Heart right ventricle (tissue), 16 donors: ENCODE results near the gene NEUROD2. TPM values are rescaled to one million over a fixed set of nuclear protein-coding genes. Genes with fewer than 3 reads are reported as not detected.

Experiments
- ATAC-seq, 8 donors: fragments of 200-7000 bp; cut with Tn5 transposase; one replicate each; pipeline ENCODE4 v1.9.1; 2020; ENCODE audit warnings: mild to moderate bottlenecking in 8 of 8, moderate library complexity in 8 of 8, moderate number of reproducible peaks in 1 of 8
- DNase-seq, 2 donors: peaks; one replicate each; pipeline ENCODE4 v3.0.0-alpha.2; 2020
- H3K27ac ChIP-seq, 10 donors: fragments of 200-600 bp; sonication (generic) in 2 of 10; one replicate each; pipeline versions ENCODE4 v1.5.0 to v1.8.0; 2020 to 2022; ENCODE audit warnings: mild to moderate bottlenecking in 3 of 10
- H3K27me3 ChIP-seq, 7 donors: fragments of 200-600 bp; one replicate each; pipeline ENCODE4 v1.8.0; 2021 to 2022; ENCODE audit warnings: mild to moderate bottlenecking in 2 of 7
- H3K36me3 ChIP-seq, 9 donors: fragments of 200-600 bp; sonication (generic) in 1 of 9; one replicate each; pipeline versions ENCODE4 v1.5.0 to v1.8.0; 2020 to 2022; ENCODE audit warnings: mild to moderate bottlenecking in 2 of 9
- H3K4me1 ChIP-seq, 9 donors: fragments of 200-600 bp; sonication (generic) in 1 of 9; one replicate each; pipeline versions ENCODE4 v1.5.0 to v1.8.0; 2020 to 2022; ENCODE audit warnings: mild to moderate bottlenecking in 4 of 9
- H3K4me3 ChIP-seq, 10 donors: fragments of 200-600 bp; sonication (generic) in 2 of 10; one replicate each; pipeline versions ENCODE4 v1.5.0 to v1.8.0; 2020 to 2022; ENCODE audit warnings: mild to moderate bottlenecking in 7 of 10, moderate library complexity in 2 of 10
- H3K9me3 ChIP-seq, 11 donors: fragments of 200-600 bp in 10 of 11; sonication (generic) in 2 of 11; one replicate each; pipeline versions ENCODE4 v1.5.0 to v1.8.0; 2013 to 2022; ENCODE audit warnings: mild to moderate bottlenecking in 2 of 11, control low read depth in 1 of 11, moderate library complexity in 1 of 11
- WGBS, 2 donors: extraction: QIAGEN DNeasy Blood & Tissue Kit; methylation state at CpG; one replicate each; pipeline ENCODE4 v1.1.7; 2013; ENCODE audit warnings: inconsistent platforms in 1 of 2; 5-methylcytosine and 5-hydroxymethylcytosine counted together
- intact Hi-C, 10 donors: fragments of 100-400 bp; cut with DNase I; formaldehyde crosslinking; loops; one replicate each; pipeline versions ENCODE4 v1.11.1 to v1.14.2; 2022
- polyA plus RNA-seq, 2 donors: library from polyadenylated mRNA; stranded (reverse); fragments of 200-250 nt; gene quantifications; one replicate each; pipeline ENCODE4 v1.2.3, GENCODE V29; 2013
- total RNA-seq, 10 donors: library from RNA; stranded (reverse); fragmentation: NEBNext Ultra II Directional in 3 of 10; extraction: Animal tissue kit (Norgen Biotek cat#: 25700) in 3 of 10; gene quantifications; one replicate each; pipeline versions ENCODE4 v1.2.1 to v1.2.4, GENCODE V29; 2021 to 2023
- TF ChIP-seq, protein P1 (sequence below), 9 donors: fragments of 200-600 bp; sonication (generic) in 2 of 9; IDR thresholded peaks; one replicate each; pipeline versions ENCODE4 v1.5.0 to v1.8.0; 2021 to 2022; ENCODE audit warnings: antibody characterized with exemption in 9 of 9, mild to moderate bottlenecking in 5 of 9, moderate library complexity in 1 of 9
- donor health status: Arrhythmogenic right ventricular cardiomyopathy.
- donor health status: ischemic (EF 13 %, LVEDD 7.1; RV severe dilation, severe dysfunction).
- donor health status: healthy with polysubstance abuse.
- donor health status: DM: no; HTN: yes; CAD: no.
- donor health status: DM: no; HTN: no; CAD: no.
- donor health status: ischemic (EF 25% LVEDD 6.9; RV normal size, moderate dysfunction).
- donor health status: ischemic (EF 25% LVEDD 5.7; RV mildly dilated, moderate dysfunction).
- donor health status: healthy.
- donor health status: DM: yes; HTN: yes; CAD: no.
- donor health status: Ischemic cardiomyopathy.
- donor health status: ischemic (EF 35%, LVEDD 5.7; RV mildly dilated, moderate dysfunction).
- donor health status: nonischemic (EF 11% LVEDD 7.7; RV severe dilation, severe dysfunction).
- donor health status: DM: yes; HTN: yes; CAD: no.
- donor health status: PGD.
- donor health status: ischemic (EF 29% LVEDD 5.4; RV normal size, mild dysfunction).
- donor health status: nonischemic (EF 23%, LVEDD 6.1; RV moderate dilation, normal function).

NEUROD2 gene
- total and polyA plus RNA-seq, 12 donors: not detected

DNA sequence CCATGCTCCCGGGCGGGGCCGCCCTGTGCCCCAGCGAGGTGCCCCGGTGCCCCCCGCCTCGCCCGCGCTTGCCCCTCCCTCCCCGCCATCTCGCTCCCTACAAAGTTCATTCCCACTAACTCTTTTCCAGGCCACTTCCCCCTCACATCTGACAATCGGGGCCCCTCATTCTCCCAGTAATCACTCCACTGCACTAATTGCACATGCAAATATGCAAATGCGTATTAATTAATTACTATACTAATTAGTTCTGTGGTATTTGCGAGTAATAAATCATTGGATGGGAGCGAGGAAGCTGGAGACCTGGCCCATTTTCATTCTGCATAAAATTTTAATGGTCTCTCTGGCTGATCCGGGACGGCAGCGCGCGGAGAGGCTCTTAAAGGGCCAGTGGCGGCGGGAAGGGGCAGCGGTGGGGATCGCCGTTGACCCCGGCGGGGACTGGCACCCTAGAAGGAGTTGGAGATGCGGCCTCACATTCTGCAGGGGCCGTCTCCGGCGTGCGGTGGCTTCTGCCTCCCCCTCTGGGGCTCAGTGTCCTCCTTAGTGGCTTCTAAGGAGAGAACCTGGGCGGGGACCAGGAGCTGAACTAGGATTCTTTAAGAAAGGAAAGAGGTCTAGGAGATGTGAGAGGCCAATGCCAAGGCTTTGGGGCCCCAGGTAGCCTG, 10.7 kb upstream of the NEUROD2 start:
- ATAC-seq: peak in 2 of 8 donors; percentile 3 to 7
- H3K4me1 ChIP-seq: peaks cover 2 to 26% (median 14%) of the 10 kb centered on the region in 9 donors
- no peaks in the 10 kb centered on the region for H3K9me3 ChIP-seq
- H3K4me3 ChIP-seq: peak overlapping the region; percentile 14 to 66 (median 56)
- H3K27me3 ChIP-seq: peaks cover 0 to 64% (median 22%) of the 10 kb centered on the region in 7 donors
- no peak for DNase-seq
- TF ChIP-seq, protein P1, sequence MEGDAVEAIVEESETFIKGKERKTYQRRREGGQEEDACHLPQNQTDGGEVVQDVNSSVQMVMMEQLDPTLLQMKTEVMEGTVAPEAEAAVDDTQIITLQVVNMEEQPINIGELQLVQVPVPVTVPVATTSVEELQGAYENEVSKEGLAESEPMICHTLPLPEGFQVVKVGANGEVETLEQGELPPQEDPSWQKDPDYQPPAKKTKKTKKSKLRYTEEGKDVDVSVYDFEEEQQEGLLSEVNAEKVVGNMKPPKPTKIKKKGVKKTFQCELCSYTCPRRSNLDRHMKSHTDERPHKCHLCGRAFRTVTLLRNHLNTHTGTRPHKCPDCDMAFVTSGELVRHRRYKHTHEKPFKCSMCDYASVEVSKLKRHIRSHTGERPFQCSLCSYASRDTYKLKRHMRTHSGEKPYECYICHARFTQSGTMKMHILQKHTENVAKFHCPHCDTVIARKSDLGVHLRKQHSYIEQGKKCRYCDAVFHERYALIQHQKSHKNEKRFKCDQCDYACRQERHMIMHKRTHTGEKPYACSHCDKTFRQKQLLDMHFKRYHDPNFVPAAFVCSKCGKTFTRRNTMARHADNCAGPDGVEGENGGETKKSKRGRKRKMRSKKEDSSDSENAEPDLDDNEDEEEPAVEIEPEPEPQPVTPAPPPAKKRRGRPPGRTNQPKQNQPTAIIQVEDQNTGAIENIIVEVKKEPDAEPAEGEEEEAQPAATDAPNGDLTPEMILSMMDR (IDR thresholded peaks at IDR 0.05): no peak
- intact Hi-C loops: loop anchor here in 2 of 10 donors (5.0 kb wide), 1 partner anchor 41 kb away; no protein-coding TSS in a partner anchor
- WGBS, 2 donors: 2 to 3% methylated on average over 32 to 33 of the region's 33 CpGs
- H3K36me3 ChIP-seq: no peaks in the 10 kb centered on the region
- peak overlapping the region in 9 of 10 donors; percentile 14 to 68 (median 48) for H3K27ac ChIP-seq

DNA sequence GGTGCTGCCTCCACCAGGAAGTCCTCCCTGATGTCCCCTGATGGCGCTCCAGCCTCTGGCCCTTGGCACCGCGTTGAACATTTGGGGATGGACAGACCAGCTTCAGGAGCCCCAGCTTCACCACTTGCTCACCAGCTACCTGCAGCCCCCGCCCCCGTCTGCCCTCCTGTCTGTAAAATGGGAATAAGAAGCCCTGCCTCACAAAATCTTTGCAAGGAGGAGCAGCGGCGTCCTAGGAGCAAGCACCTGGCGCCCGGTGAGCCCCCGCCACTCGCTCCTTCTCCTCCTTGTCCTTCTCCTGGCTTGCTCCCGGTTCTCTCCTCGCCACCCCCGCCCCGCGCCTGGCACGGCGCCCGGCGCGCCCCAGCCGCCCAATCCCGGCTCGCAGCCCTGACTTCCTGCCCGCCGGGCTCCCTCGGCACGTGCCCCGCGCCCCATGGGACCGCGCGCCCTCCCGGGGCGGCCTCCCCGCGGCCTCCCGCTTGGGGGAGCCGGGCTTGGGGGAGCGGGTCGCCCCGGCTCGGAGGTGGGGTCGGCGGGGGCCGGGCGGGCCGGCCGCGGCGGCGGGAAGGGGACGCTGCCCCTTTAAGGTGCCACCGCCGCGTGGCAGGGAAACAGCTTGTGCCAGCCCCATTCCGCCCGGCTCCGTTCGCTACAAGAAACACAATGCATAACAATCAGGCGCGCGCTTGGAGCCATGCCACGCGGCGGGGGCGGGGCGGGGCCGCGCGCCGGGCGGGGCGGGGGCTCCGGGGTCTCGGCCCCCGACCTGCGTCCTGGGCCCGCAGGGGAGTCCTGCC, 9.9 kb upstream of the NEUROD2 start:
- 1 to 2% methylated on average over 42 to 79 of the region's 79 CpGs for WGBS, 2 donors
- peaks cover 0 to 21% (median 10%) of the 10 kb centered on the region in 9 donors for H3K4me1 ChIP-seq
- H3K9me3 ChIP-seq: no peaks in the 10 kb centered on the region
- ATAC-seq (peak in 6 of 8 donors; percentile 23 to 52 (median 40)), DNase-seq (peak; percentile 48 to 71)
- H3K36me3 ChIP-seq: no peaks in the 10 kb centered on the region
- peaks cover 0 to 69% (median 29%) of the 10 kb centered on the region in 7 donors for H3K27me3 ChIP-seq
- intact Hi-C loops: loop anchor here in 2 of 10 donors (5.0 kb wide), 1 partner anchor 40 kb away; no protein-coding TSS in a partner anchor
- TF ChIP-seq, protein P1 (IDR thresholded peaks at IDR 0.05): no peak
- peak overlapping the region; percentile 14 to 66 (median 56) for H3K4me3 ChIP-seq
- peak overlapping the region in 7 of 10 donors; percentile 22 to 68 (median 50) for H3K27ac ChIP-seq

- peaks cover 0 to 18% (median 10%) of the 10 kb centered on the region in 9 donors for H3K4me1 ChIP-seq
- no peak overlapping the region for H3K27ac ChIP-seq
- no peaks in the 10 kb centered on the region for H3K36me3 ChIP-seq
- DNase-seq (no peak), ATAC-seq (no peak)
- H3K4me3 ChIP-seq: peak overlapping the region in 4 of 10 donors; percentile 52 to 66 (median 57)
- WGBS, 2 donors: 79 to 86% methylated on average over 3 of the region's 3 CpGs
- H3K27me3 ChIP-seq: peaks cover 0 to 75% (median 35%) of the 10 kb centered on the region in 7 donors
- no peaks in the 10 kb centered on the region for H3K9me3 ChIP-seq
- intact Hi-C loops: loop anchor here in 2 of 10 donors (5.0 kb wide), 1 partner anchor 40 kb away; no protein-coding TSS in a partner anchor
- TF ChIP-seq, protein P1 (IDR thresholded peaks at IDR 0.05): no peak
Observed at GRCh38 chr17:39617100-39617445, 9.4 kb upstream of the NEUROD2 start.

DNA sequence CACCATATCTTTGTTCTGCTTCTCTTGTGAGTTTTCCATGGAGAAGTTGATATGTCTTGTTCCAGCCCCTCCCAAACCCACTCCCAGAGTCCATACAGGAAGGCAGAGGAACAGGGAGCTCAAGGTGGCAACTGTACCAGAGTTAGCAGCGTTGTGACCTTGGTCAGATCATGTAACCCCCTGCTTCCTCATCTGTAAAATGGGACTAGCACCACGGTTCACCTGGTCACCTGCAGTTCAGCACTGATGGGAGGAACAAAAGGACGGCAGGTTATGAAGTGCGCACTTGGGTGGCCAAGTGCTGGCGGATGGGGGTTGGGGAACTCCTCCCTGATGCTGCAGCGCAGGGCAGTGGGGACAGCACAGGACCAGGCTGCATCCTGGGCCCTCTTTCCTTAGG, 7.7 kb upstream of the NEUROD2 start:
- DNase-seq (no peak), ATAC-seq (no peak)
- Histone ChIP-seq H3K36me3 (no peaks in the 10 kb centered on the region), H3K27ac (no peak overlapping the region), H3K4me1 (peaks cover 0 to 15% (median 9%) of the 10 kb centered on the region in 9 donors), H3K9me3 (no peaks in the 10 kb centered on the region), H3K4me3 (no peak overlapping the region), H3K27me3 (peaks cover 0 to 71% (median 43%) of the 10 kb centered on the region in 7 donors)
- TF ChIP-seq, protein P1 (IDR thresholded peaks at IDR 0.05): no peak
- WGBS, 2 donors: 58 to 60% methylated on average over 6 of the region's 6 CpGs
- intact Hi-C loops: loop anchor here in 2 of 10 donors (5.0 kb wide), 1 partner anchor 38 kb away; no protein-coding TSS in a partner anchor
